SU-DHL-6 (cell line): ENCODE results near the gene FARP2.

ENCODE experiments used
- H2AFZ ChIP-seq: fragments of 200-600 bp; sonication (generic); 2 replicates; pipeline ENCODE4 v1.6.1; 2014; ENCODE audit warnings: low read depth, mild to moderate bottlenecking, moderate library complexity, mixed read lengths, antibody characterized with exemption, low read length; ENCODE audit not compliant: severe bottlenecking
- H3F3A ChIP-seq: fragments of 200-600 bp; shearing (Covaris generic); 2 replicates; pipeline ENCODE4 v1.6.0; 2016; ENCODE audit warnings: antibody characterized with exemption, mild to moderate bottlenecking; ENCODE audit not compliant: insufficient read depth
- H3K27ac ChIP-seq: fragments of 200-600 bp; sonication (generic); 2 replicates; pipeline ENCODE4 v1.5.1; 2016; ENCODE audit warnings: low read depth, mild to moderate bottlenecking, low read length, moderate library complexity, mixed read lengths
- H3K27me3 ChIP-seq: fragments of 200-600 bp; sonication (generic), shearing (Covaris generic); 2 replicates; pipeline ENCODE4 v1.6.0; 2014; ENCODE audit warnings: mild to moderate bottlenecking, low read length
- H3K36me3 ChIP-seq: fragments of 200-600 bp; sonication (generic); 2 replicates; pipeline ENCODE4 v1.6.1; 2014; ENCODE audit warnings: mild to moderate bottlenecking, low read length, mixed read lengths
- H3K4me2 ChIP-seq: fragments of 300-600, 200-600 bp; shearing (Covaris generic), sonication (generic); 2 replicates; pipeline ENCODE4 v1.6.0; 2014; ENCODE audit warnings: low read length, low read depth, mild to moderate bottlenecking; ENCODE audit not compliant: poor library complexity, severe bottlenecking
- H3K4me3 ChIP-seq: fragments of 200-600 bp; sonication (generic); 2 replicates; pipeline ENCODE4 v1.5.1; 2014; ENCODE audit warnings: antibody characterized with exemption, low read length, mild to moderate bottlenecking, mixed read lengths; ENCODE audit not compliant: insufficient read depth, poor library complexity, severe bottlenecking
- H3K79me2 ChIP-seq: fragments of 200-600 bp; sonication (generic); 2 replicates; pipeline ENCODE4 v1.6.1; 2014; ENCODE audit warnings: mild to moderate bottlenecking, low read length, moderate library complexity; ENCODE audit not compliant: insufficient read depth
- H3K9ac ChIP-seq: fragments of 200-600 bp; sonication (generic); 2 replicates; pipeline ENCODE4 v1.7.0; 2014; ENCODE audit warnings: mild to moderate bottlenecking, low read length
- H3K9me2 ChIP-seq: fragments of 200-600 bp; sonication (generic); replicated peaks from 2 replicates; pipeline ENCODE4 v1.6.1; 2014; ENCODE audit warnings: low read length; ENCODE audit not compliant: insufficient read depth
- H3K9me3 ChIP-seq: fragments of 200-600 bp; sonication (generic); 2 replicates; pipeline ENCODE4 v1.6.1; 2014; ENCODE audit warnings: low read length, mixed read lengths; ENCODE audit not compliant: insufficient read depth
- H4K20me1 ChIP-seq: fragments of 200-600 bp; sonication (generic); 2 replicates; pipeline ENCODE4 v1.6.1; 2014; ENCODE audit warnings: low read depth, mild to moderate bottlenecking, antibody characterized with exemption, low read length, moderate library complexity, mixed read lengths
- EZH2phosphoT487 ChIP-seq: fragments of 200-600 bp; sonication (generic), shearing (Covaris generic); conservative IDR thresholded peaks from 2 replicates; pipeline ENCODE4 v1.6.1; 2018; ENCODE audit warnings: mild to moderate bottlenecking, antibody characterized with exemption, low read length, moderate library complexity, mixed read lengths
- TF ChIP-seq, protein P1 (sequence below): fragments of 200-600 bp; sonication (generic); IDR thresholded peaks from one replicate; pipeline ENCODE4 v1.5.1; 2017; ENCODE audit warnings: antibody characterized with exemption, mild to moderate bottlenecking, low read length, moderate library complexity; ENCODE audit not compliant: insufficient read depth, poor library complexity, severe bottlenecking

The FARP2 gene

DNA sequence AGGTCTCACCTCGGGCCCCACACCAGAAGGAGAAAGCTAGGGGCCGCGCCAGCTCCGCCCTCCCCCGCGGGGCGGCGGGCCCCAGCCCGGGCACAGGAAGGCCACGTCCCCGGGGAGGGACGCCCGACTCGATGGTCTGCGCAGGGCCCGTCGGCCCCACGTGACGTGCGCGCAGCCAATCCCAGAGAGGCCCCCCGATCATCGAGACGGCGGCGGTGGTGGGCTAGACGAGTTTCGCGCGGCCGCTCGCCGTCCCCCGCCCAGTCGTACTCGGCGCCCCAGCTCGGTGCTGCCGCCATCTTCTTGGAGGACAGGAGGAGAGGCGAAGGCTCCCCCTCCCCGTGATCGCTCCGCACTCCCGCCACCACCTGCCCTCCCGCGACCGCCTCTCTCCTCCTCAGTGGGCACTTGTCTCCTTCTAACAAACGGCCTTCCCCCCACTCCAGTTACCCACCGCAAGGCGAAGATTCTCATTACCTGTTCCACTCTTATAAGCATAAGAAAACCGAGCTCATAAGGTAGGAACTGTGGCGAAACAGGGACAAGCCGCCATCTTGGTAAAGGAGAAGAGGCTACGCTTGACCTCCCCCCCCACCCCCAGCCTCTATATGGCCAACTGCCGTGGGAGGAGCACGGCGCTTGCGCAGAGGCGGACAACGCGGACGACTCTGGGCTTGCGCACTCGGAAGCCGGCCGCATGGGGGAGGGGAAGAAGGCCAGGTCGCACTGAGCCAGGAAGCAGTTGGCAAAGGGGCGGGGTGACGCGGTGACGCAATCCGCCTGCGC, 40.8 kb upstream of the FARP2 start, which contains the start of gene HDLBP:
HDLBP (minus strand) TSS at position 580 of the 786 bp plus-strand sequence. CDS start 48,803 bp downstream, outside the sequence.
- Histone ChIP-seq H3K4me2 (peak within 1 kb of the TSS; percentile 95), H3K9me2 (no peaks in the 10 kb centered on the region), H3K4me3 (peak within 1 kb of the TSS; percentile 87), H3K27me3 (no peaks in the 10 kb centered on the region), H3K79me2 (peaks cover 90% of the 10 kb centered on the region), H3K9me3 (no peaks in the 10 kb centered on the region), H3K36me3 (peaks cover 6% of the 10 kb centered on the region; the same call in 1 of the 2 replicates), H4K20me1 (peaks cover 8% of the 10 kb centered on the region; the same call in 1 of the 2 replicates), H3K27ac (peak within 1 kb of the TSS; percentile 89), H3K9ac (peak within 1 kb of the TSS; percentile 83), H2AFZ (peak within 1 kb of the TSS; percentile 64), H3F3A (peaks cover 14% of the 10 kb centered on the region; the same call in 1 of the 2 replicates)
- TF ChIP-seq, protein P1, sequence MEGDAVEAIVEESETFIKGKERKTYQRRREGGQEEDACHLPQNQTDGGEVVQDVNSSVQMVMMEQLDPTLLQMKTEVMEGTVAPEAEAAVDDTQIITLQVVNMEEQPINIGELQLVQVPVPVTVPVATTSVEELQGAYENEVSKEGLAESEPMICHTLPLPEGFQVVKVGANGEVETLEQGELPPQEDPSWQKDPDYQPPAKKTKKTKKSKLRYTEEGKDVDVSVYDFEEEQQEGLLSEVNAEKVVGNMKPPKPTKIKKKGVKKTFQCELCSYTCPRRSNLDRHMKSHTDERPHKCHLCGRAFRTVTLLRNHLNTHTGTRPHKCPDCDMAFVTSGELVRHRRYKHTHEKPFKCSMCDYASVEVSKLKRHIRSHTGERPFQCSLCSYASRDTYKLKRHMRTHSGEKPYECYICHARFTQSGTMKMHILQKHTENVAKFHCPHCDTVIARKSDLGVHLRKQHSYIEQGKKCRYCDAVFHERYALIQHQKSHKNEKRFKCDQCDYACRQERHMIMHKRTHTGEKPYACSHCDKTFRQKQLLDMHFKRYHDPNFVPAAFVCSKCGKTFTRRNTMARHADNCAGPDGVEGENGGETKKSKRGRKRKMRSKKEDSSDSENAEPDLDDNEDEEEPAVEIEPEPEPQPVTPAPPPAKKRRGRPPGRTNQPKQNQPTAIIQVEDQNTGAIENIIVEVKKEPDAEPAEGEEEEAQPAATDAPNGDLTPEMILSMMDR = peak; percentile 55
- TF ChIP-seq EZH2phosphoT487 = no peak

DNA sequence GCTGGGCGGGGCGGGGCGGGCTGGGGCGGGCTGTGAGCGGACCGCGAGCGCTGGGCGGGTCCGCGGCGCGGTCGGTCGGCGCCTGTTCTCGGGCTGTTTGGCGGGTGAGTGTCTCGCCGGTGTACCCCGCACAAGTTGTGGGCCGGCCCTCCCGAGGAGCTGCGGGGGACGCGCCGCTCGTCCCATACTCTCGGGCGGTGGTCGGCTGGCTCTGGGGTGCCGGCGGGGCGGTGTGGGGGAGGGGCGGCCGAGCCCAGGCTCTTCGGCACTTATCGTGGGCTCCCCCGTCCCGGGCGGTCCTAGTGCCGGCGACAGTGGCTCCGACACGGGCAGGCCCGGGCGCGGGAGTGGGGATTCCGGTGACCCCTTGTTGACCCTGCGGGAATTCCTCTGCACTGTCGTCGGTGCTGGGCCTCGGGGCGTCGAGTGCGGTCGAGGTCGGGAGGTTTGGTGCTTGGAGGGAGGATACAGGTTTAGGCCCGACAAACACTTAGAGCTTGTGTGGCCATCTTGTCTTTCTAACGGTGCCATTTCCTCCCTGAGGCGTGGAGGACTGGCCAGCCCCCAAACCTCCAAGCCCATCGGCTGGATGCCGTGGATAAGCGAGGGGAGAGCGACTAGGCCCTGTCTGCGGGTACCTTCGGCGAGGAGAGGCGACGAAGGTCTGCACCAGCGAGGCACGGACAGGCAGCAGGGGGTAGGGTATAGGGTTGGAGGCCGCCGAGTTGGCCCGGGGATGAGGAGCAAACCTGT, 40.0 kb upstream of the FARP2 start, which contains the start of gene SEPTIN2:
SEPTIN2 (plus strand) TSS at position 47 of the 753 bp plus-strand sequence. CDS start 8,308 bp downstream, outside the sequence.
- no peaks in the 10 kb centered on the region for H3K27me3 ChIP-seq
- peaks cover 6% of the 10 kb centered on the region; the same call in 1 of the 2 replicates for H3K36me3 ChIP-seq
- peak within 1 kb of the TSS; percentile 95 for H3K4me2 ChIP-seq
- H3F3A ChIP-seq = 0 out of 2 replicates have a peak, but pooled peaks cover 11% of the 10 kb centered on the region
- H3K27ac ChIP-seq = peak within 1 kb of the TSS; percentile 89
- no peaks in the 10 kb centered on the region for H3K9me3 ChIP-seq
- H2AFZ ChIP-seq = peak within 1 kb of the TSS; percentile 64
- peak within 1 kb of the TSS; percentile 83 for H3K9ac ChIP-seq
- H3K4me3 ChIP-seq = peak within 1 kb of the TSS; percentile 87
- peaks cover 90% of the 10 kb centered on the region for H3K79me2 ChIP-seq
- TF ChIP-seq, protein P1 = no peak
- no peak for TF ChIP-seq EZH2phosphoT487
- H3K9me2 ChIP-seq = no peaks in the 10 kb centered on the region
- peaks cover 9% of the 10 kb centered on the region; the same call in 1 of the 2 replicates for H4K20me1 ChIP-seq

DNA sequence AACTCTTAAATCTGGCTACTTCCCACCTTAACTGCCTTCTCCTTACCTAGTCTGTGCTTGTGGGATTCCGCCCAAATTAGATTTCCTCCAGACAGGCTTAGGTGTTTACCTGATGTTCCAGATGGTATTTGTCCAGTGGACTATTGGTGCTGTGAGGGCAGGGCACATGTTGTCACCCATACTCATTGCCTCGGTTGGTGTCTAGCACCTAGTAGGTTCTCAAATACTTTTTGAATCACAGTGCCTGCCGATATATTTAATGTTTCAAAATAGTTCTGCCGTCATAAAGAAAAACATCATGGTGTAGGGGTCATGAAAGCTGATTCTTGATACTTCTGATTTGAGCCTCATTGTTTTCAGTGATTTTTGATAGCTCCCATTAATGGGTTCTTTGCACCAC, 39.3 kb upstream of the FARP2 start:
- Histone ChIP-seq H3F3A (peaks cover 10% of the 10 kb centered on the region; the same call in 1 of the 2 replicates), H3K36me3 (peaks cover 10% of the 10 kb centered on the region), H3K9me2 (no peaks in the 10 kb centered on the region), H3K9ac (peak overlapping the region; percentile 83), H3K27ac (peak overlapping the region; percentile 81), H2AFZ (no peak overlapping the region), H3K4me3 (peak overlapping the region; percentile 80), H3K4me2 (peak overlapping the region; percentile 95), H3K27me3 (no peaks in the 10 kb centered on the region), H4K20me1 (peaks cover 16% of the 10 kb centered on the region), H3K9me3 (no peaks in the 10 kb centered on the region), H3K79me2 (peaks cover 90% of the 10 kb centered on the region)
- TF ChIP-seq, protein P1 = no peak
- no peak for TF ChIP-seq EZH2phosphoT487
